Activated B cell treated with CpG ODN at 0.5 μM for 24 hours (primary cell): ENCODE measurements around the gene DCHS1. TPM values are rescaled to one million over a fixed set of nuclear protein-coding genes. Genes with fewer than 3 reads are reported as not detected.
A peak's percentile ranks its signal among the peaks of the same experiment; 100 is the strongest.

Experiments used
- ATAC-seq: fragments of 200-7000 bp; cut with Tn5 transposase; one replicate; pipeline ENCODE4 v1.10.0; 2021; ENCODE audit warnings: low read depth, mild to moderate bottlenecking, moderate library complexity
- CTCF ChIA-PET: fragments of 350-600 bp; sonication (Branson Sonifier 250); formaldehyde crosslinking; loops from one replicate; lab custom pipeline; 2021; ENCODE audit warnings: antibody characterized with exemption; lab: Charles Lee
- POLR2A ChIA-PET: fragments of 350-600 bp; sonication (Branson Sonifier 250); formaldehyde crosslinking; loops from one replicate; lab custom pipeline; 2021; ENCODE audit warnings: antibody characterized with exemption; lab: Charles Lee
- DNase-seq: peaks from one replicate; pipeline ENCODE4 v3.0.0; 2022
- H3K27ac Mint-ChIP-seq: one replicate; pipeline ENCODE4 v1.8.0; 2020; ENCODE audit warnings: mixed read lengths
- H3K27me3 Mint-ChIP-seq: one replicate; pipeline ENCODE4 v1.8.0; 2021; ENCODE audit warnings: mixed read lengths
- H3K36me3 Mint-ChIP-seq: one replicate; pipeline ENCODE4 v1.8.0; 2021; ENCODE audit warnings: low read depth, mixed read lengths
- H3K4me1 Mint-ChIP-seq: one replicate; pipeline ENCODE4 v1.8.0; 2021; ENCODE audit warnings: mixed read lengths
- H3K4me3 Mint-ChIP-seq: one replicate; pipeline ENCODE4 v1.8.0; 2020; ENCODE audit warnings: mild to moderate bottlenecking, mixed read lengths
- H3K9me3 Mint-ChIP-seq: one replicate; pipeline ENCODE4 v1.8.0; 2020; ENCODE audit warnings: mixed read lengths
- intact Hi-C: fragments of 100-400 bp; cut with micrococcal nuclease; formaldehyde crosslinking; loops from one replicate; pipeline ENCODE4 v1.15.1; 2024
- total RNA-seq: library from RNA; stranded (reverse); gene quantifications from 2 replicates; pipeline ENCODE4 v1.2.3, GENCODE V29; 2022
- TF ChIP-seq, protein P1 (sequence below): fragments of 200-600 bp; IDR thresholded peaks from one replicate; pipeline ENCODE4 v1.8.0; 2022; ENCODE audit warnings: antibody characterized with exemption, mild to moderate bottlenecking

Gene DCHS1
- total RNA-seq, 1 donor from 2014 or later, result 0.22 TPM

DNA sequence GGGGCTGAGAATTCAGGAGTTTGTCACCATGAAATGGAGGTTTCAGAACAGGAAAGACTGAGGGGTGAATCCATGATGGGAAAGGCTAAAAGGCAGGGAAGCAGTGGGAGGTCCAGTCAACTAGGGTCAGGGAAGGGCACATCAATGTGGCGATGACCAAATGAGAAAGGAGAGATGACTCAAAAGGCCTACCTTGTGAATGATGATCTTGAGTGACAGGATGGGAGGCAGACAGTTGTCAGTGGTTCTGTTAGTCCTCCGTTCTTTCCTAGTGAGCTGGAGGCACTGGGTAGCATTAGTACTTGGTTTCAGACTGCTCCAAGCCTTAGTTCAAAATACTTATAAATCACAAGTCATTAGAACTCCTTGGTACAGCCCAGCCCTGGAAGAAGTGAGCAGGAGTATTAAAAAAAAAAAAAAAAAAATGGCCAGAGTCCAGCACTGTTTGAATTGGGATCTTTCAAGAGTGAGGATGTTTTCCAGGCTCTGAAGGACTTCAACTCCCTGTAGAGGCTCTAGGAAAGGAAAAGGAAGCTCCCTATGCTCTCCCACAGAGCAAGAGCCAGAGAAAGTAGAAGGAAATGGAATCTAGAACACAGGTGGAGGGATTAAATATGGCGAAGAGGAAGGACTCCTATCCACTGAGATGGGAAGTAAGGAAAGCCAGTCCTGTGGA is 8.3 kb upstream of the DCHS1 start:
- DNase-seq (no peak), ATAC-seq (no peak)
- Mint-ChIP-seq H3K36me3 (no peaks in the 10 kb centered on the region), H3K4me3 (no peak overlapping the region), H3K27me3 (no peaks in the 10 kb centered on the region), H3K27ac (no peak overlapping the region), H3K4me1 (peaks cover 4% of the 10 kb centered on the region), H3K9me3 (no peaks in the 10 kb centered on the region)
- TF ChIP-seq, protein P1, sequence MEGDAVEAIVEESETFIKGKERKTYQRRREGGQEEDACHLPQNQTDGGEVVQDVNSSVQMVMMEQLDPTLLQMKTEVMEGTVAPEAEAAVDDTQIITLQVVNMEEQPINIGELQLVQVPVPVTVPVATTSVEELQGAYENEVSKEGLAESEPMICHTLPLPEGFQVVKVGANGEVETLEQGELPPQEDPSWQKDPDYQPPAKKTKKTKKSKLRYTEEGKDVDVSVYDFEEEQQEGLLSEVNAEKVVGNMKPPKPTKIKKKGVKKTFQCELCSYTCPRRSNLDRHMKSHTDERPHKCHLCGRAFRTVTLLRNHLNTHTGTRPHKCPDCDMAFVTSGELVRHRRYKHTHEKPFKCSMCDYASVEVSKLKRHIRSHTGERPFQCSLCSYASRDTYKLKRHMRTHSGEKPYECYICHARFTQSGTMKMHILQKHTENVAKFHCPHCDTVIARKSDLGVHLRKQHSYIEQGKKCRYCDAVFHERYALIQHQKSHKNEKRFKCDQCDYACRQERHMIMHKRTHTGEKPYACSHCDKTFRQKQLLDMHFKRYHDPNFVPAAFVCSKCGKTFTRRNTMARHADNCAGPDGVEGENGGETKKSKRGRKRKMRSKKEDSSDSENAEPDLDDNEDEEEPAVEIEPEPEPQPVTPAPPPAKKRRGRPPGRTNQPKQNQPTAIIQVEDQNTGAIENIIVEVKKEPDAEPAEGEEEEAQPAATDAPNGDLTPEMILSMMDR, result no peak
- POLR2A ChIA-PET, result no interaction called here
- CTCF ChIA-PET, result no interaction called here
- intact Hi-C loops, result no loop called here

DNA sequence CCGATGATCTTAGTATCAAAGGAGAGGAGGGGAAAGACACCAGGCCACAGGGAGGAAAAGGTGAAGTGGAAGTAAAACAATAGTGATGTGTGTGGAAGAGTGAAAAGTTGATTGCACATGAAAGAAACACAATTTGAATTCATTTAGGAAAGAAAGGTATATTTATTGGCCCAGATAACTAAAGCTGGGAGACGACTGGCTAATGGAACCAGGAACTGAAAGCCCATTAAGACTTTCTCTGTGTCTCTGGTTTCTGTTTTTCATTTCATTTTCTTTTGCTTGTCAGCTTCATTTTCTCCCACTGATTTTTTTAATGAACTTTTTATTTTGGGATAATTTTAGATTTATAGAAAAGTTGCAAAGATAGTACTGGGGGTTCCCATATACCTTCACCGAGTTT is 5.1 kb upstream of the DCHS1 start:
- peaks cover 6% of the 10 kb centered on the region for H3K27me3 Mint-ChIP-seq
- H3K4me3 Mint-ChIP-seq, result no peak overlapping the region
- no peaks in the 10 kb centered on the region for H3K36me3 Mint-ChIP-seq
- TF ChIP-seq, protein P1, result no peak
- peaks cover 3% of the 10 kb centered on the region for H3K4me1 Mint-ChIP-seq
- no peaks in the 10 kb centered on the region for H3K9me3 Mint-ChIP-seq
- intact Hi-C loops, result loop anchor here (2.0 kb wide), 1 partner anchor 14 kb away; no protein-coding TSS in a partner anchor
- no peak for ATAC-seq
- no peak overlapping the region for H3K27ac Mint-ChIP-seq
- no peak for DNase-seq
- POLR2A ChIA-PET, result no interaction called here
- CTCF ChIA-PET, result no interaction called here

DNA sequence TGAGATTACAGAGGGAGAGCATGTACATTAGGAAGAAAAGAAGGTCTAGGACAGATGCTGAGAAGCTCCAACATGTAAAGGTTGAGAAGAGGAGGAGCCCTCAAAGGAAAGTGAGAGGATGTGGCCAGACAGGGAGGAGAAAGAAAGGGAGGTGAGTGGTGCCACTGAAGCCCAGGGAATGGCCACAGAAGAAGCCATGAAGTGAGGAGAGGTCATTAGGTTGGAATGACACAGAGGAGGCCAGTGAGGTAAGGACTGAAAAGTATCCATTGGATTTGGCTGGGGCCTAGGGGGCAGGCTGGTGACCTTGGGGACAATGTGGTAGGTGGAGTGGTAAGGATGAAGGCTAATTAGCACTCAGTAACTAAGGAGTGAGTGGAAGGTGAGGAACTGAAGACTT is 3.0 kb upstream of the DCHS1 start:
- Mint-ChIP-seq H3K4me1 (peaks cover 3% of the 10 kb centered on the region), H3K36me3 (no peaks in the 10 kb centered on the region), H3K9me3 (no peaks in the 10 kb centered on the region), H3K4me3 (no peak overlapping the region), H3K27me3 (peaks cover 6% of the 10 kb centered on the region), H3K27ac (no peak overlapping the region)
- ATAC-seq (no peak), DNase-seq (no peak)
- TF ChIP-seq, protein P1, result no peak
- ChIA-PET CTCF (interaction anchor here (1.0 kb wide), 1 partner anchor 9 kb away, joined by 3 read pairs; no protein-coding TSS in a partner anchor), POLR2A (interaction anchor here (0.7 to 1.4 kb wide), 2 partner anchors 12 to 47 kb away, joined by 3 to 4 read pairs; partner anchors contain the start of gene TAF10)
- intact Hi-C loops, result no loop called here

DNA sequence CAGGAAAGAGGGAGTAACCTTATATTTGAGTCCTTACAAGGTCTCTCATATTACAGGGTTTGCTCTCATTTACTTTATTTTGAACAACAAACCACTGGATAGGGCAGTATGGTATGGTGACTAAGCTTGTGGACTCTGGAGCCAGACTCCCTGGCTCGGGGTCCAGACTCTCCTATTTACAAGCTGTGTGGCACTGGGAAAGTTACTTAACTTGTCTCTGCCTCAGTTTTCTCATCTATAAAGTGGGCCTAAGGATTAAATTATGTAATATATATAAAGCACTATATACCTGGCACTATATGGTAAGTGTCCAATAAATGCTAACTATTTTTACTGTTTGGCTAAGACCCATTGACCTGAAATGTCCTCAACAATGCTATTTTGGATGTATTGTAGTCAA is 1.7 kb upstream of the DCHS1 start:
- Mint-ChIP-seq H3K9me3 (no peaks in the 10 kb centered on the region), H3K36me3 (no peaks in the 10 kb centered on the region), H3K4me3 (peak overlapping the region; percentile 71), H3K27ac (no peak overlapping the region), H3K27me3 (peaks cover 6% of the 10 kb centered on the region), H3K4me1 (peaks cover 3% of the 10 kb centered on the region)
- ATAC-seq, result no peak
- intact Hi-C loops, result no loop called here
- TF ChIP-seq, protein P1, result no peak
- ChIA-PET CTCF (interaction anchor here (1.0 kb wide), 1 partner anchor 11 kb away, joined by 3 read pairs; no protein-coding TSS in a partner anchor), POLR2A (interaction anchor here (0.6 kb wide), 1 partner anchor 13 kb away, joined by 3 read pairs; no protein-coding TSS in a partner anchor)
- DNase-seq, result no peak

DNA sequence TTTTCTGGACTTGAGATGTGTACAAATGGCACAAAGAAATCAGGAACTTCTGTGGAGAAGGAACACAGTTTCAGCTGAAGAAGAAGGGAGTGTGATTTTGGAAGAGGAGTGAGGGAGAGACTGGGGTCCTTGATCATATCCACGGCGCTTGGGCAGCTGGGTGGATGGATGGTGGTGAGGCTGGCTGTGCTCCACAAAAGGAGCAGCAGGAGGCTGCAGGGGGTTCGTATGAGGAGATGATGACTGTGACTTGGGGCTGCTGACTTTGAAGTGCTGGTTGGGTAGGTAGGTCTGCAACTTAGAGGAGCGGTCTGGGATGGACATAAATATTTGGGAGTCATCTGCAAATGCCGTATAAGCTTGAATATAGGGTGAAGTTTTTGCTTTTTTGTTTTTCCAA is 1.3 kb upstream of the DCHS1 start:
- peaks cover 3% of the 10 kb centered on the region for H3K4me1 Mint-ChIP-seq
- intact Hi-C loops, result no loop called here
- H3K4me3 Mint-ChIP-seq, result peak overlapping the region; percentile 71
- H3K36me3 Mint-ChIP-seq, result no peaks in the 10 kb centered on the region
- no peak overlapping the region for H3K27ac Mint-ChIP-seq
- ChIA-PET CTCF (no interaction called here), POLR2A (interaction anchor here (0.6 to 1.6 kb wide), 3 partner anchors 13 to 38 kb away, joined by 3 to 5 read pairs (median 3); partner anchors contain the start of gene TPP1)
- TF ChIP-seq, protein P1, result no peak
- peaks cover 6% of the 10 kb centered on the region for H3K27me3 Mint-ChIP-seq
- no peaks in the 10 kb centered on the region for H3K9me3 Mint-ChIP-seq
- ATAC-seq, result no peak
- no peak for DNase-seq
